COR-L47 (cell line): ENCODE data around the gene GBE1.
"Not testable (repeated sequence)": the region's sequence is repeated elsewhere in the genome, so short reads cannot be mapped to it uniquely, and the experiment has no call there.

Experiments
- DNase-seq: peaks from one replicate; lab custom pipeline; 2025; lab: John Stamatoyannopoulos, UW

Gene GBE1

DNA sequence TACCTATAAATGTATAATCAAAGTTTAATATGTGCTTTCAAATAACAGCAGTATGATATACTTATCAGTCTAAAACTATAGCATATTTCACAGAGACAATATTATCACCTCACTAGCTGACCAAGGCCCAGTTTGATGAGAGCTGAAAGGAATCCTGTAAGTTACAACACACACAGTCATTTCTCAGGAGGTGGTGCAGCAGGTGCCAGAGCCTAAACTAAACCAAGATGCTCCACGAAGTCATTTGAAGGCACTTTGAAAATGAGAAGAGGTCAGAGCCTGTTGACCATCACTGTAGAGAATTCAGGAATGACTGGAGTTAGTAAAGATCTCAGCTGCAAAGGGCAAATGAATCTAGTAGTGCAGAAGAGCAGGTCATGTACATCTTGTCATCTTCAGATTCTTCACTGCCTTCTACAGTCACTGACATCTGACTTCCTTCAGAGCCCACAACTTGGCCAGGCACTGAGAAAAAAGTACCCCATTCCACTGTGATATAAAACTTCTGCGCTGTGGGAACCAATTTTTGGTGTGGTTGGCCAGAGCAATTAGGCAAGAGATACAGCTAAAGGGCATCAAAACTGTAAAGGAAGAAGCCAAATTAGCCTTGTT is 7.9 kb downstream of the GBE1 start:
- no peak for DNase-seq

- no peak for DNase-seq
Measured at GRCh38 chr3:81752604-81753003, 8.8 kb downstream of the GBE1 start.

DNA sequence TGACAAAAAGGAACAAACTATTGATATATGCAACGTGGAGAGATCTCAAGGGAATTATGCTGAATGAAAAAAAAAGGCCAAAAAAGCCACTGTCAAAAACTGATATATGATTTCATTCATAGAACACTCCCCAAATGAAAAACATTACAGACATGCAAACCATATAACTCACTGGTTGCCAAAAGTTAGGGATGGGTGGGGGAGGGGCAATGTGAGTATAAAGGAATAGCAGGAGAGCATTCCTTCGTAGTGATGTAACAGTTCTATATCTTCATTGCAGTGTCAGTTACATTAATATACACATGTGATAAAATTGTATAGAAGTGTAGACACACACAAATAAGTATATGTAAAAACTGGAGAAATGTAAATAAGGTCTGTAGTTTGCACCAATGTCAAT is 12.2 kb downstream of the GBE1 start:
- no peak for DNase-seq

DNA sequence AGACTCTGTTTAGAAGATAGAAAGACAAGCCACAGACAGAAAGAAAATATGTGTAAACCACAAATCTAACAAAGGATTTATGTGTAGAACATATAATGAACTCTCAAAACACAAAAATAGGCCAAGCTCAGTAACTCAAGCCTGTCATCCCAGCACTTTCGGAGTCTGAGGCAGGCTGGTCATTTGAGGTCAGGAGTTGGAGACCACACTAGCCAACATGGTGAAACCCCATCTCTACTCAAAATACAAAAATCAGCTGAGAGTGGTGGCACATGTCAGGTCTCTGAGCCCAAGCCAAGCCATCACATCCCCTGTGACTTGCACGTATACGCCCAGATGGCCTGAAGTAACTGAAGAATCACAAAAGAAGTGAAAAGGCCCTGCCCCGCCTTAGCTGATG is 14.2 kb downstream of the GBE1 start:
- not testable (repeated sequence) for DNase-seq

- DNase-seq: no peak
Measured at GRCh38 chr3:81744366-81744765, 17.1 kb downstream of the GBE1 start.

- no peak for DNase-seq
Measured at GRCh38 chr3:81743096-81744025, 18.1 kb downstream of the GBE1 start.

DNA sequence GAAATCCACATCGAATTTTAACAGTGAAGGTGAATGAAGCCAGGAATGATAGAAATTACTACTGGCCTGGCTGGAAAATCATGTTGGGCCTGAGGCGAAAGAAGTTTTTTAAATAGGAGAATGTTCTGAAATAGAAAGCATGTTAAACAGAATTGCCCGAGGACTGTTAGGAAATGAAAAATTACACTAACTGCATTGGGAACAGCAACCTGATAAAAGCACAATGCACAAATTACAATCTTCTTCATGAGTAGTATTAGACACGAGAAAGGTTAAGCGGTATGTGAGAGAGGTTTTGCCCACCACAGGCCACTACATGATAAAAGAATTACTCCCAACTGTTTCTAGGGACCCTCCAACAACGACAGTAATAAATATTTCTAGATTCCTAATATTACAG is 18.9 kb downstream of the GBE1 start:
- no peak for DNase-seq

DNA sequence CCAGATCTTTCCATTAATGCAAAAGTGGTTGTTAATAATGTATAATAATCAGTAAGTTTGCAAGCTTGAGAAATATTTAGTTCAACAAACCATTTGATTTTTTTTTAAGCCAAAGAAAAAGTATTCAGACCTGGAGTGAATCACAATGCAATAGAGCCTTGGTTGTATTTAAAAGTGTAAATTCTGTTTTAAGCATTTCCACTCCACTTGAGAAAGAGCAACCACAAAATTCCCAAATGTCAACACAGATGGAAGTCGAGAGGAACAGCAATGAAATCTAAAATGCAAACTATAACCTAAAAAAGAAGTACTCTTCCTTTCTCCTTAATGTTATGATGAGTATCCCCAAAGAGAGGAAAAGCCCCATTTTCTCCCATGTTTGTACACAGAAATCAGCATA is 20.2 kb downstream of the GBE1 start:
- DNase-seq: no peak

DNA sequence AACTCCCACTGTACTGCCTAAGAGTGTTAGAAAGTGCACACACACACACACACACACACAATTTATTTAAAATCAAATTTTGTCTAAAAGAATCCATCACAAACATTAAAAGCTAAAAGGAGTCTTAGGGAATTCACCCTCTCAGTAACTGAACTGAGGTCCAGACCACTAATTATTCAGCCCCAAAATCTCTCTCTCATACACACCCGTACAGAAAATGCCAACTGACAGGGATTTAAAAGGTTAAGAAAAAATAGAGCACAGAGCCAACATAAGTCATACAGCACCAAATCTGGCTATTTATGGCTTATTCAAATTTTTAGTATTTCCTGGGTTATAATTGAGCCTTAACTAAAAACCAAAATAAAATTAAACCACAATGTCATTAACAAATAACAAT is 20.7 kb downstream of the GBE1 start:
- DNase-seq: no peak

DNA sequence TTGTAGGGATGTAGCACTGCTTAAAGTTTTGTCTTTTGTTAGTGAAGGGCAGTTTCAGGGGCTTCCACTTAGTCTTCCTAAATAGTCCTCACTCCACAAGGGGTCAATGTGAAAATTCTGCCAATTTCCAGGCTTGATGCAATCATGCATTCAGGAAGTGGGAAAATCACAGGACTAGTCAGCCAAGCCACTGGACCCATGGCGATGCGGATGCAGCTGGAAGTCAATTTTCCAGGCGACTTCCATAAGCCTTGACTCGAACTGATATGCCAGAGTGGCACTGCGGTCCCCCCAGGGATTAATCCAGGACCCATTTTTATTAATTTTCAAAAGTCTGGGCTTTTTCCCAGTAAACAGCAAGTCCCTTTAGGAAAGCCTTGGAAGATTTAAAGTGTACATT is 26.1 kb downstream of the GBE1 start:
- DNase-seq: no peak

GRCh38 chr3:81734742-81735141 is 26.7 kb downstream of the GBE1 start:
- DNase-seq: no peak

- no peak for DNase-seq
Measured at GRCh38 chr3:81732642-81733041, 28.8 kb downstream of the GBE1 start.

- DNase-seq: no peak
Measured at GRCh38 chr3:81728766-81729544, 32.5 kb downstream of the GBE1 start.

GRCh38 chr3:81726735-81727134 is 34.7 kb downstream of the GBE1 start:
- no peak for DNase-seq

DNA sequence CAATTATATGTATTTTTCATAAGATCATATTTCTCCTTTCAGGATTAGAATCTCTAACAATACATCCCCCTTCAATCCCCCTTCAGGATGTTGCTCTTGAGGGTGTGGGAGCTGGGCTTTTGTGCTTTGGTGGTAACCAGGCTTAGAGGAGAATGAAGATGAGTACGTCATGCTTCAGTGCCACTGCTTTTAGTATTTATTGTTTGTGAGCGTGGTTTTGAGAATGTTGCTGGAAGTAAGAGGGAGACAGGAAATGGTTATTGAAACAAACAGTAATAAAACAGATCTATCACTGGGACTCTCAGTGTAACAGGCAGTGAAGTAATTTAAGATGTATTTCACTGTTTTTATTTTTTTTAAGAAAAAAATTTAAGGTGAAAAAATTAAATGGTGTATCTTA is 35.3 kb downstream of the GBE1 start:
- DNase-seq: no peak

GRCh38 chr3:81723732-81724313 is 37.6 kb downstream of the GBE1 start:
- DNase-seq: no peak

DNA sequence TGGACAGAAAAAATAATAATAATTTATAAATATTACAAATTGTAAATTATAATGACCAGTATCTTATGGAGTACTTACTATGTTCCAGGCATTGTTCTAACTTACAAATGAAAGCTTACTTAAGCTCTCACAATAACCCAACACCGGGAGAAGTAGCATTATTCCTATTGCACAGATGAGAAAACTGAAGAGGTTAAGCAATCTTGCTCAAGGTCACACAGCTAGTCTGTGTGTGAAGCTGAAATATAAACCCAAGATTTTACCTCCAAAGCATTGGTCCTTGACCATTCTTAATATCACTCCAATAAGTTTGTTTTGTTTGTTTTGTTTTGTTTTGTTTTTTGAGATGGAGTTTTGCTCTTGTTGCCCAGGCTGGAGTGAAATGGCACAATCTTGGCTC is 43.1 kb downstream of the GBE1 start:
- no peak for DNase-seq

- no peak for DNase-seq
Measured at GRCh38 chr3:81716870-81717509, 44.5 kb downstream of the GBE1 start.

- no peak for DNase-seq
Measured at GRCh38 chr3:81713031-81713430, 48.4 kb downstream of the GBE1 start.

GRCh38 chr3:81709606-81710005 is 51.8 kb downstream of the GBE1 start:
- DNase-seq: no peak

- DNase-seq: no peak
Measured at GRCh38 chr3:81707996-81708395, 53.4 kb downstream of the GBE1 start.

DNA sequence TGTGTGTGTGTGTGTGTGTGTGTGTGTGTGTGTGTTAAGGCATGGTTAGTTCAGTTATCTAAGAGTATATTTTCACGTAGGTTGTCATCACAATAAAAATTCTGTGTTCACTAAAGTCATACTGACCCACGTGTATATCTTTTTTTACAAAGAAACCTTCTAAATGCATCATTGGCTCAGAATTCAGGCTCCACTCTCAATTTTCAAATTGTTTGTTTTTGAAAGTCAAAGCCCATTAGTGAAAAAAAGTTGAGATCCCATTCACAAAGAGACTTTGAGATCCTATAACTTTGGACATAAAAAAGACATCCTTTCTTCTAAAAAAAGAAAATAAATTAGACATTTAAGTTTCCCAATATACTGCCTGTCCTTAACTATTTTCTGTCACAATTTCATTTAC is 59.3 kb downstream of the GBE1 start:
- DNase-seq: no peak
